H9 (cell line): ENCODE results near the gene RBM25. TPM values are rescaled to one million over a fixed set of nuclear protein-coding genes. Genes with fewer than 3 reads are reported as not detected.

Source experiments
- DNase-seq: peaks from one replicate; pipeline ENCODE4 v3.0.0-alpha.2; 2017
- H2AFZ ChIP-seq: one replicate; pipeline ENCODE4 v1.6.1; 2013; ENCODE audit warnings: mild to moderate bottlenecking, low read length, control low read depth, moderate library complexity
- H2AK5ac ChIP-seq: 2 replicates; pipeline ENCODE4 v1.6.1; 2013; ENCODE audit warnings: low read length, control low read depth, mixed read lengths; ENCODE audit not compliant: insufficient read length
- H2BK120ac ChIP-seq: one replicate; pipeline ENCODE4 v1.6.1; 2013; ENCODE audit warnings: low read depth, mild to moderate bottlenecking, low read length, control low read depth, inconsistent platforms; ENCODE audit not compliant: poor library complexity, severe bottlenecking
- H2BK12ac ChIP-seq: 2 replicates; pipeline ENCODE4 v1.6.1; 2013; ENCODE audit warnings: low read length, control low read depth, mixed read lengths, low read depth; ENCODE audit not compliant: insufficient read length
- H2BK15ac ChIP-seq: 2 replicates; pipeline ENCODE4 v1.6.1; 2013; ENCODE audit warnings: low read depth, low read length, control low read depth
- H2BK20ac ChIP-seq: one replicate; pipeline ENCODE4 v1.6.1; 2013; ENCODE audit warnings: low read depth, mild to moderate bottlenecking, low read length, control low read depth, inconsistent platforms; ENCODE audit not compliant: poor library complexity, severe bottlenecking
- H2BK5ac ChIP-seq: 2 replicates; pipeline ENCODE4 v1.6.1; 2013; ENCODE audit warnings: low read length, control low read depth, mixed read lengths; ENCODE audit not compliant: insufficient read length
- H3K14ac ChIP-seq: 2 replicates; pipeline ENCODE4 v1.6.1; 2013; ENCODE audit warnings: low read length, control low read depth; ENCODE audit not compliant: insufficient read depth
- H3K18ac ChIP-seq: 2 replicates; pipeline ENCODE4 v1.6.1; 2013; ENCODE audit warnings: low read depth, mild to moderate bottlenecking, mixed read lengths, low read length, control low read depth; ENCODE audit not compliant: insufficient read length
- H3K23ac ChIP-seq: 2 replicates; pipeline ENCODE4 v1.6.1; 2013; ENCODE audit warnings: low read length, control low read depth, mixed read lengths, low read depth; ENCODE audit not compliant: insufficient read length
- H3K23me2 ChIP-seq: 2 replicates; pipeline ENCODE4 v1.6.1; 2013; ENCODE audit warnings: low read depth, mild to moderate bottlenecking, mixed read lengths, low read length, control low read depth; ENCODE audit not compliant: insufficient read length, poor library complexity, severe bottlenecking
- H3K27ac ChIP-seq: 2 replicates; pipeline ENCODE4 v1.5.1; 2013; ENCODE audit warnings: low read length, control low read depth, mixed read lengths, low read depth; ENCODE audit not compliant: insufficient read length
- H3K27me3 ChIP-seq: 2 replicates; pipeline ENCODE4 v1.6.1; 2013; ENCODE audit warnings: low read length, control low read depth, inconsistent platforms; ENCODE audit not compliant: insufficient read depth
- H3K4ac ChIP-seq: 2 replicates; pipeline ENCODE4 v1.6.1; 2013; ENCODE audit warnings: low read depth, mild to moderate bottlenecking, control low read depth, inconsistent platforms, low read length, moderate library complexity
- H3K4me1 ChIP-seq: 2 replicates; pipeline ENCODE4 v1.6.1; 2013; ENCODE audit warnings: low read length, control low read depth, inconsistent platforms; ENCODE audit not compliant: insufficient read depth
- H3K4me2 ChIP-seq: 2 replicates; pipeline ENCODE4 v1.6.1; 2013; ENCODE audit warnings: low read length, control low read depth, mixed read lengths; ENCODE audit not compliant: insufficient read length, insufficient read depth
- H3K56ac ChIP-seq: 2 replicates; pipeline ENCODE4 v1.6.1; 2013; ENCODE audit warnings: low read depth, mild to moderate bottlenecking, mixed read lengths, low read length, control low read depth; ENCODE audit not compliant: insufficient read length
- H3K79me1 ChIP-seq: 2 replicates; pipeline ENCODE4 v1.6.1; 2013; ENCODE audit warnings: low read depth, mild to moderate bottlenecking, moderate library complexity, low read length, control low read depth, inconsistent platforms; ENCODE audit not compliant: insufficient read depth, poor library complexity, severe bottlenecking
- H3K79me2 ChIP-seq: 2 replicates; pipeline ENCODE4 v1.6.1; 2013; ENCODE audit warnings: low read length, control low read depth, inconsistent platforms; ENCODE audit not compliant: insufficient read depth
- H3K9ac ChIP-seq: 2 replicates; pipeline ENCODE4 v1.6.1; 2013; ENCODE audit warnings: low read length, control low read depth, mixed read lengths; ENCODE audit not compliant: insufficient read length; ENCODE audit errors: extremely low read depth
- H3K9me3 ChIP-seq: one replicate; pipeline ENCODE4 v1.6.1; 2013; ENCODE audit warnings: low read depth, low read length, inconsistent platforms; ENCODE audit not compliant: control insufficient read depth
- H3T11ph ChIP-seq: one replicate; pipeline ENCODE4 v1.6.1; 2013; ENCODE audit warnings: mild to moderate bottlenecking, low read length, control low read depth, inconsistent platforms
- H4K20me1 ChIP-seq: one replicate; pipeline ENCODE4 v1.6.1; 2013; ENCODE audit not compliant: control insufficient read depth, insufficient read length, insufficient read depth
- H4K5ac ChIP-seq: 2 replicates; pipeline ENCODE4 v1.6.1; 2013; ENCODE audit warnings: low read depth, mild to moderate bottlenecking, mixed read lengths, low read length, control low read depth; ENCODE audit not compliant: insufficient read length
- H4K8ac ChIP-seq: replicated peaks from 2 replicates; pipeline ENCODE4 v1.6.1; 2013; ENCODE audit warnings: low read length, control low read depth, mixed read lengths, low read depth; ENCODE audit not compliant: insufficient read length
- H4K91ac ChIP-seq: 2 replicates; pipeline ENCODE4 v1.6.1; 2013; ENCODE audit warnings: low read depth, mild to moderate bottlenecking, moderate library complexity, mixed read lengths, low read length, control low read depth; ENCODE audit not compliant: insufficient read length
- H3K27ac Mint-ChIP-seq, 3 experiments: 2 replicates in 2 of 3; 3 replicates in 1 of 3; pipeline ENCODE4 v1.8.0; 2020 to 2021; ENCODE audit warnings: mixed read lengths in 3 of 3, mild to moderate bottlenecking in 1 of 3, moderate library complexity in 1 of 3
- H3K27me3 Mint-ChIP-seq: 2 replicates; pipeline ENCODE4 v1.8.0; 2021; ENCODE audit warnings: low read depth, mild to moderate bottlenecking, moderate library complexity, mixed read lengths
- H3K36me3 Mint-ChIP-seq, 3 experiments: 2 replicates in 2 of 3; 3 replicates in 1 of 3; pipeline ENCODE4 v1.8.0; 2020 to 2021; ENCODE audit warnings: low read depth in 3 of 3, mixed read lengths in 3 of 3; ENCODE audit not compliant: insufficient read depth in 1 of 3
- H3K4me1 Mint-ChIP-seq, 2 experiments: 2 replicates each; pipeline ENCODE4 v1.8.0; 2020; ENCODE audit warnings: mixed read lengths in 2 of 2
- H3K4me3 Mint-ChIP-seq, 2 experiments: 2 replicates in 1 of 2; 3 replicates in 1 of 2; pipeline ENCODE4 v1.8.0; 2020 to 2021; ENCODE audit warnings: mild to moderate bottlenecking in 2 of 2, mixed read lengths in 2 of 2, moderate library complexity in 1 of 2
- H3K9me3 Mint-ChIP-seq, 2 experiments: 2 replicates in 1 of 2; 3 replicates in 1 of 2; pipeline ENCODE4 v1.8.0; 2020; ENCODE audit warnings: mild to moderate bottlenecking in 2 of 2, mixed read lengths in 2 of 2, moderate library complexity in 1 of 2
- CTCF ChIP-seq: fragments of 200-600 bp; sonication (generic); conservative IDR thresholded peaks from 3 replicates; pipeline ENCODE4 v1.8.0; 2021; ENCODE audit warnings: antibody characterized with exemption, mild to moderate bottlenecking
- WGBS: extraction: QIAGEN DNeasy Blood & Tissue Kit; methylation state at CpG from one replicate; pipeline ENCODE4 v1.1.7; 2013; ENCODE audit warnings: missing lambda C conversion rate, low lambda C conversion rate, mixed read lengths; ENCODE audit not compliant: insufficient read length; ENCODE audit errors: extremely low coverage; 5-methylcytosine and 5-hydroxymethylcytosine counted together
- total RNA-seq: library from RNA; stranded (reverse); gene quantifications from 2 replicates; pipeline ENCODE4 v1.2.1, GENCODE V29; 2021

Gene RBM25
- total RNA-seq, 1 experiment from 2014 or later: 138 TPM

GRCh38 chr14:73146111-73146510 lies 87.8 kb downstream of the RBM25 start:
- Histone ChIP-seq H3T11ph (no peak overlapping the region), H4K8ac (no peak overlapping the region), H3K79me2 (no peaks in the 10 kb centered on the region), H2BK15ac (no peak overlapping the region), H2BK120ac (no peak overlapping the region), H4K91ac (no peak overlapping the region), H3K4ac (no peak overlapping the region), H4K5ac (no peak overlapping the region), H2BK12ac (no peak overlapping the region), H2BK5ac (no peak overlapping the region), H3K27ac (no peak overlapping the region), H3K9ac (no peak overlapping the region), H4K20me1 (no peaks in the 10 kb centered on the region), H3K18ac (no peak overlapping the region), H3K23me2 (no peaks in the 10 kb centered on the region), H3K4me2 (no peak overlapping the region), H3K79me1 (peaks cover 4% of the 10 kb centered on the region), H3K27me3 (no peaks in the 10 kb centered on the region), H2AK5ac (no peak overlapping the region), H2BK20ac (no peak overlapping the region), H3K23ac (no peak overlapping the region), H3K9me3 (no peaks in the 10 kb centered on the region), H3K14ac (no peak overlapping the region), H3K56ac (no peak overlapping the region), H2AFZ (no peak overlapping the region), H3K4me1 (no peaks in the 10 kb centered on the region)
- peak overlapping the region in 1 of 3 experiments; percentile 59; a peak in 1 of 7 replicates for H3K27ac Mint-ChIP-seq
- H3K4me3 Mint-ChIP-seq: no peak overlapping the region
- H3K9me3 Mint-ChIP-seq: no peaks in the 10 kb centered on the region
- no peak for TF ChIP-seq CTCF
- WGBS: no CpG with 5 or more reads among the region's 3 CpGs
- peaks cover 11 to 19% of the 10 kb centered on the region in 2 experiments for H3K4me1 Mint-ChIP-seq
- peaks cover 9 to 28% (median 17%) of the 10 kb centered on the region in 3 experiments; a peak in 6 of 7 replicates for H3K36me3 Mint-ChIP-seq
- H3K27me3 Mint-ChIP-seq: no peaks in the 10 kb centered on the region
- DNase-seq: no peak
